K562 (cell line): ENCODE data around the gene MRPL58. TPM values are rescaled to one million over a fixed set of nuclear protein-coding genes. Genes with fewer than 3 reads are reported as not detected.
A peak's percentile ranks its signal among the peaks of the same experiment; 100 is the strongest.

Source experiments
- CEBPB ChIP-seq: fragments of 450-650 bp; IDR thresholded peaks from 2 replicates; pipeline ENCODE4 v1.6.1; 2016; ENCODE audit warnings: missing genetic modification characterization, missing compliant biosample characterization
- CREBBP ChIP-seq: IDR thresholded peaks from one replicate; pipeline ENCODE4 v1.6.1; 2012; ENCODE audit warnings: low read depth, mild to moderate bottlenecking, control low read depth, inconsistent platforms, low read length
- ELF2 ChIP-seq: fragments of 250-450 bp; sonication (Bioruptor Pico); IDR thresholded peaks from 2 replicates; pipeline ENCODE4 v1.5.0; 2021; ENCODE audit warnings: mild to moderate bottlenecking
- GATAD2A ChIP-seq: fragments of 450-650 bp; IDR thresholded peaks from 2 replicates; pipeline ENCODE4 v1.6.1; 2017
- IFI16 ChIP-seq: fragments of 250-450 bp; sonication (Bioruptor Pico); IDR thresholded peaks from 2 replicates; pipeline ENCODE4 v2.1.2; 2022; ENCODE audit warnings: mild to moderate bottlenecking, inconsistent platforms
- JUND ChIP-seq, 2 experiments: IDR thresholded peaks; 2 replicates in 1 of 2; 3 replicates in 1 of 2; pipeline ENCODE4 v1.6.1; 2011; ENCODE audit warnings: borderline replicate concordance in 2 of 2, low read depth in 2 of 2, low read length in 2 of 2, improper control_type of control experiment in 1 of 2, missing biosample characterization in 1 of 2, missing genetic modification characterization in 1 of 2, missing genetic modification reagents in 1 of 2
- POU5F1 ChIP-seq: fragments of 150-350 bp; IDR thresholded peaks from 2 replicates; pipeline ENCODE4 v1.6.1; 2014; ENCODE audit warnings: borderline replicate concordance, low read length, low read depth, mild to moderate bottlenecking; ENCODE audit not compliant: partially characterized antibody
- XRCC4 ChIP-seq: IDR thresholded peaks from one replicate; pipeline ENCODE4 v1.6.1; 2011; ENCODE audit not compliant: insufficient read depth, insufficient read length; ENCODE audit errors: extremely low read depth
- ZBTB1 ChIP-seq: sonication (generic); formaldehyde crosslinking; IDR thresholded peaks from 2 replicates; pipeline ENCODE4 v1.8.1; 2023; ENCODE audit warnings: missing genetic modification reagents, low read depth, mild to moderate bottlenecking, borderline replicate concordance
- ZNF699 ChIP-seq: fragments of 250-450 bp; sonication (Bioruptor Pico); IDR thresholded peaks from 2 replicates; pipeline ENCODE4 v1.8.0; 2021; ENCODE audit warnings: mild to moderate bottlenecking, moderate library complexity; ENCODE audit not compliant: insufficient replicate concordance
- ZSCAN32 ChIP-seq: fragments of 450-650 bp; formaldehyde crosslinking; IDR thresholded peaks from 2 replicates; pipeline ENCODE4 v1.4.0; 2020; ENCODE audit warnings: mild to moderate bottlenecking, moderate library complexity
- polyA plus RNA-seq, 8 experiments: library from polyadenylated mRNA; depleted of rRNA in 4 of 8; stranded (reverse) in 5 of 8; unstranded in 3 of 8; fragments of >200 nt; fragmentation: Nextera tagmentation in 2 of 8; fragmentation: Illumina TruSeq in 1 of 8; extraction: Ambion mirVana in 2 of 8; extraction: Trizol in 1 of 8; gene quantifications; 2 replicates each; pipeline versions ENCODE4 v1.2.1 to v1.2.3, GENCODE V29; 2011 to 2014; ENCODE audit warnings: inconsistent platforms in 1 of 8, missing spikeins in 1 of 8
- total RNA-seq, 7 experiments: library from RNA; depleted of rRNA in 6 of 7; stranded (reverse); fragments of >200 nt in 6 of 7; fragmentation: Illumina TruSeq in 2 of 7; extraction: Trizol in 2 of 7; gene quantifications; 2 replicates each; pipeline versions ENCODE4 v1.2.1 to v1.2.3, GENCODE V29; 2011 to 2021; ENCODE audit warnings: low replicate concordance in 1 of 7
- TF ChIP-seq, protein P1 (sequence below): fragments of 200-800 bp; sonication (Bioruptor generic); IDR thresholded peaks from 2 replicates; pipeline ENCODE4 v1.6.1; 2016; ENCODE audit warnings: missing genetic modification characterization, missing compliant biosample characterization
- TF ChIP-seq, protein P2 (sequence below): fragments of 450-650 bp; IDR thresholded peaks from 2 replicates; pipeline ENCODE4 v1.6.1; 2018; ENCODE audit not compliant: partially characterized antibody
- TF ChIP-seq, protein P3 (sequence below), 2 experiments: fragments of 450-650 bp; conservative IDR thresholded peaks; 2 replicates each; pipeline ENCODE4 v1.6.1; 2017; ENCODE audit warnings: mild to moderate bottlenecking in 2 of 2, moderate library complexity in 2 of 2

The MRPL58 gene
- total and polyA plus RNA-seq, 9 of the 15 experiments (the other 6 are each of a cell fraction or from before 2014, with no cell fraction given): 30.8 to 107 (median 72.4) TPM

GRCh38 chr17:74979408-74980146 lies 32.9 kb upstream of the MRPL58 start (continued):
- TF ChIP-seq, protein P1, sequence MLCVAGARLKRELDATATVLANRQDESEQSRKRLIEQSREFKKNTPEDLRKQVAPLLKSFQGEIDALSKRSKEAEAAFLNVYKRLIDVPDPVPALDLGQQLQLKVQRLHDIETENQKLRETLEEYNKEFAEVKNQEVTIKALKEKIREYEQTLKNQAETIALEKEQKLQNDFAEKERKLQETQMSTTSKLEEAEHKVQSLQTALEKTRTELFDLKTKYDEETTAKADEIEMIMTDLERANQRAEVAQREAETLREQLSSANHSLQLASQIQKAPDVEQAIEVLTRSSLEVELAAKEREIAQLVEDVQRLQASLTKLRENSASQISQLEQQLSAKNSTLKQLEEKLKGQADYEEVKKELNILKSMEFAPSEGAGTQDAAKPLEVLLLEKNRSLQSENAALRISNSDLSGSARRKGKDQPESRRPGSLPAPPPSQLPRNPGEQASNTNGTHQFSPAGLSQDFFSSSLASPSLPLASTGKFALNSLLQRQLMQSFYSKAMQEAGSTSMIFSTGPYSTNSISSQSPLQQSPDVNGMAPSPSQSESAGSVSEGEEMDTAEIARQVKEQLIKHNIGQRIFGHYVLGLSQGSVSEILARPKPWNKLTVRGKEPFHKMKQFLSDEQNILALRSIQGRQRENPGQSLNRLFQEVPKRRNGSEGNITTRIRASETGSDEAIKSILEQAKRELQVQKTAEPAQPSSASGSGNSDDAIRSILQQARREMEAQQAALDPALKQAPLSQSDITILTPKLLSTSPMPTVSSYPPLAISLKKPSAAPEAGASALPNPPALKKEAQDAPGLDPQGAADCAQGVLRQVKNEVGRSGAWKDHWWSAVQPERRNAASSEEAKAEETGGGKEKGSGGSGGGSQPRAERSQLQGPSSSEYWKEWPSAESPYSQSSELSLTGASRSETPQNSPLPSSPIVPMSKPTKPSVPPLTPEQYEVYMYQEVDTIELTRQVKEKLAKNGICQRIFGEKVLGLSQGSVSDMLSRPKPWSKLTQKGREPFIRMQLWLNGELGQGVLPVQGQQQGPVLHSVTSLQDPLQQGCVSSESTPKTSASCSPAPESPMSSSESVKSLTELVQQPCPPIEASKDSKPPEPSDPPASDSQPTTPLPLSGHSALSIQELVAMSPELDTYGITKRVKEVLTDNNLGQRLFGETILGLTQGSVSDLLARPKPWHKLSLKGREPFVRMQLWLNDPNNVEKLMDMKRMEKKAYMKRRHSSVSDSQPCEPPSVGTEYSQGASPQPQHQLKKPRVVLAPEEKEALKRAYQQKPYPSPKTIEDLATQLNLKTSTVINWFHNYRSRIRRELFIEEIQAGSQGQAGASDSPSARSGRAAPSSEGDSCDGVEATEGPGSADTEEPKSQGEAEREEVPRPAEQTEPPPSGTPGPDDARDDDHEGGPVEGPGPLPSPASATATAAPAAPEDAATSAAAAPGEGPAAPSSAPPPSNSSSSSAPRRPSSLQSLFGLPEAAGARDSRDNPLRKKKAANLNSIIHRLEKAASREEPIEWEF (CRISPR knock-in tag): no peak
- TF ChIP-seq GATAD2A (no peak), ZBTB1 (CRISPR knock-in tag) (no peak), ELF2 (CRISPR knock-in tag) (no peak), ZNF699 (no peak), POU5F1 (no peak), CREBBP (no peak), CEBPB (tag) (peak; percentile 50; the same call in 1 of the 2 replicates), IFI16 (CRISPR knock-in tag) (no peak), XRCC4 (no peak), ZSCAN32 (CRISPR knock-in tag) (no peak), JUND (IDR thresholded peaks at IDR 0.05; ENCODE audit: borderline replicate concordance, low read depth, low read length) (peak; percentile 30; the same call in 1 of the 2 replicates), JUND (tag; IDR thresholded peaks at IDR 0.05; ENCODE audit: borderline replicate concordance, low read depth, low read length) (no peak)
- TF ChIP-seq, protein P2, sequence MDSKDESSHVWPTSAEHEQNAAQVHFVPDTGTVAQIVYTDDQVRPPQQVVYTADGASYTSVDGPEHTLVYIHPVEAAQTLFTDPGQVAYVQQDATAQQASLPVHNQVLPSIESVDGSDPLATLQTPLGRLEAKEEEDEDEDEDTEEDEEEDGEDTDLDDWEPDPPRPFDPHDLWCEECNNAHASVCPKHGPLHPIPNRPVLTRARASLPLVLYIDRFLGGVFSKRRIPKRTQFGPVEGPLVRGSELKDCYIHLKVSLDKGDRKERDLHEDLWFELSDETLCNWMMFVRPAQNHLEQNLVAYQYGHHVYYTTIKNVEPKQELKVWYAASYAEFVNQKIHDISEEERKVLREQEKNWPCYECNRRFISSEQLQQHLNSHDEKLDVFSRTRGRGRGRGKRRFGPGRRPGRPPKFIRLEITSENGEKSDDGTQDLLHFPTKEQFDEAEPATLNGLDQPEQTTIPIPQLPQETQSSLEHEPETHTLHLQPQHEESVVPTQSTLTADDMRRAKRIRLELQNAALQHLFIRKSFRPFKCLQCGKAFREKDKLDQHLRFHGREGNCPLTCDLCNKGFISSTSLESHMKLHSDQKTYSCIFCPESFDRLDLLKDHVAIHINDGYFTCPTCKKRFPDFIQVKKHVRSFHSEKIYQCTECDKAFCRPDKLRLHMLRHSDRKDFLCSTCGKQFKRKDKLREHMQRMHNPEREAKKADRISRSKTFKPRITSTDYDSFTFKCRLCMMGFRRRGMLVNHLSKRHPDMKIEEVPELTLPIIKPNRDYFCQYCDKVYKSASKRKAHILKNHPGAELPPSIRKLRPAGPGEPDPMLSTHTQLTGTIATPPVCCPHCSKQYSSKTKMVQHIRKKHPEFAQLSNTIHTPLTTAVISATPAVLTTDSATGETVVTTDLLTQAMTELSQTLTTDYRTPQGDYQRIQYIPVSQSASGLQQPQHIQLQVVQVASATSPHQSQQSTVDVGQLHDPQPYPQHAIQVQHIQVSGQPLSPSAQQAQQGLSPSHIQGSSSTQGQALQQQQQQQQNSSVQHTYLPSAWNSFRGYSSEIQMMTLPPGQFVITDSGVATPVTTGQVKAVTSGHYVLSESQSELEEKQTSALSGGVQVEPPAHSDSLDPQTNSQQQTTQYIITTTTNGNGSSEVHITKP: peak; percentile 27
- TF ChIP-seq, protein P3, sequence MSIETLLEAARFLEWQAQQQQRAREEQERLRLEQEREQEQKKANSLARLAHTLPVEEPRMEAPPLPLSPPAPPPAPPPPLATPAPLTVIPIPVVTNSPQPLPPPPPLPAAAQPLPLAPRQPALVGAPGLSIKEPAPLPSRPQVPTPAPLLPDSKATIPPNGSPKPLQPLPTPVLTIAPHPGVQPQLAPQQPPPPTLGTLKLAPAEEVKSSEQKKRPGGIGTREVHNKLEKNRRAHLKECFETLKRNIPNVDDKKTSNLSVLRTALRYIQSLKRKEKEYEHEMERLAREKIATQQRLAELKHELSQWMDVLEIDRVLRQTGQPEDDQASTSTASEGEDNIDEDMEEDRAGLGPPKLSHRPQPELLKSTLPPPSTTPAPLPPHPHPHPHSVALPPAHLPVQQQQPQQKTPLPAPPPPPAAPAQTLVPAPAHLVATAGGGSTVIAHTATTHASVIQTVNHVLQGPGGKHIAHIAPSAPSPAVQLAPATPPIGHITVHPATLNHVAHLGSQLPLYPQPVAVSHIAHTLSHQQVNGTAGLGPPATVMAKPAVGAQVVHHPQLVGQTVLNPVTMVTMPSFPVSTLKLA (conservative IDR thresholded peaks at IDR 0.05): peak in 1 of 2 experiments; percentile 51; a peak in 2 of 4 replicates
